Liver (tissue), 3 donors: Measurements from ENCODE around the gene CREB1.

Experiments used
- EGR1 ChIP-seq, 2 donors: IDR thresholded peaks; 2 replicates each; pipeline ENCODE4 v1.6.1; 2016 to 2018; ENCODE audit warnings: antibody characterized with exemption in 2 of 2, low read depth in 2 of 2
- GABPA ChIP-seq, 2 donors: IDR thresholded peaks in 1 of 2; conservative IDR thresholded peaks in 1 of 2; 2 replicates each; pipeline ENCODE4 v1.6.1; 2016; ENCODE audit warnings: antibody characterized with exemption in 2 of 2, mild to moderate bottlenecking in 1 of 2, moderate library complexity in 1 of 2
- HNF4G ChIP-seq: IDR thresholded peaks from 2 replicates; pipeline ENCODE4 v1.6.1; 2016; ENCODE audit warnings: antibody characterized with exemption
- JUND ChIP-seq, 2 donors: IDR thresholded peaks; 2 replicates each; pipeline ENCODE4 v1.6.1; 2016; ENCODE audit warnings: antibody characterized with exemption in 2 of 2
- RAD21 ChIP-seq, 2 donors: IDR thresholded peaks; 2 replicates each; pipeline ENCODE4 v1.6.1; 2016; ENCODE audit warnings: antibody characterized with exemption in 2 of 2, mild to moderate bottlenecking in 2 of 2
- SP1 ChIP-seq: IDR thresholded peaks from 2 replicates; pipeline ENCODE4 v1.6.1; 2018; ENCODE audit warnings: antibody characterized with exemption, mild to moderate bottlenecking
- TAF1 ChIP-seq: conservative IDR thresholded peaks from 2 replicates; pipeline ENCODE4 v1.6.1; 2016; ENCODE audit warnings: antibody characterized with exemption, mild to moderate bottlenecking
- TF ChIP-seq, protein P1 (sequence below): fragments of 150-350 bp; IDR thresholded peaks from 2 replicates; pipeline ENCODE4 v1.5.1; 2017; ENCODE audit warnings: improper control_type of control experiment, low read depth, low read length; ENCODE audit not compliant: missing input control
- TF ChIP-seq, protein P2 (sequence below): IDR thresholded peaks from 2 replicates; pipeline ENCODE4 v1.6.1; 2016; ENCODE audit warnings: antibody characterized with exemption
- TF ChIP-seq, protein P3 (sequence below): IDR thresholded peaks from 2 replicates; pipeline ENCODE4 v1.6.1; 2016; ENCODE audit warnings: antibody characterized with exemption
- TF ChIP-seq, protein P4 (sequence below): IDR thresholded peaks from 2 replicates; pipeline ENCODE4 v1.6.1; 2016; ENCODE audit warnings: antibody characterized with exemption, mild to moderate bottlenecking
- donor health status: healthy.
- donor health status: healthy.

DNA sequence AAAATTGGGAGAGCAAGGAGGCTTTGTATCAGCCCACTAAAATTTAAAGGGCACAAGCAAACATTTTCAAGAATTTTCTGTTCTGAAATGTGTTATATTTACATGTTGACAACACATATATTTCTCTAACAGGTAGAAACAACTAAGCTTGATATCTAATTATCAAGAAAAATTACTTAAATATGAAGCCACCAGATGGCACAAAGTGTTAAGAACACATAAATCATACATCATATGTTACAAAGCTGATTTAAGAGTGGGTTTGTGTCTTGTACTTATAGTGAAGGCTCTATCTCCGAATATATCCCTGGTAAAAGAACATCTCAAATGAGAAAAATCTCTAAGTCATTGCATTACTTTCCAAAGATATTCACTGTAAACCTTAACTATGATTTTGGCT, 19.6 kb upstream of the CREB1 start:
- TF ChIP-seq, protein P1, sequence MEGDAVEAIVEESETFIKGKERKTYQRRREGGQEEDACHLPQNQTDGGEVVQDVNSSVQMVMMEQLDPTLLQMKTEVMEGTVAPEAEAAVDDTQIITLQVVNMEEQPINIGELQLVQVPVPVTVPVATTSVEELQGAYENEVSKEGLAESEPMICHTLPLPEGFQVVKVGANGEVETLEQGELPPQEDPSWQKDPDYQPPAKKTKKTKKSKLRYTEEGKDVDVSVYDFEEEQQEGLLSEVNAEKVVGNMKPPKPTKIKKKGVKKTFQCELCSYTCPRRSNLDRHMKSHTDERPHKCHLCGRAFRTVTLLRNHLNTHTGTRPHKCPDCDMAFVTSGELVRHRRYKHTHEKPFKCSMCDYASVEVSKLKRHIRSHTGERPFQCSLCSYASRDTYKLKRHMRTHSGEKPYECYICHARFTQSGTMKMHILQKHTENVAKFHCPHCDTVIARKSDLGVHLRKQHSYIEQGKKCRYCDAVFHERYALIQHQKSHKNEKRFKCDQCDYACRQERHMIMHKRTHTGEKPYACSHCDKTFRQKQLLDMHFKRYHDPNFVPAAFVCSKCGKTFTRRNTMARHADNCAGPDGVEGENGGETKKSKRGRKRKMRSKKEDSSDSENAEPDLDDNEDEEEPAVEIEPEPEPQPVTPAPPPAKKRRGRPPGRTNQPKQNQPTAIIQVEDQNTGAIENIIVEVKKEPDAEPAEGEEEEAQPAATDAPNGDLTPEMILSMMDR, result no peak
- TF ChIP-seq SP1 (no peak), EGR1 (IDR thresholded peaks at IDR 0.05; ENCODE audit: low read depth in 2 of 2) (no peak), TAF1 (no peak), GABPA (IDR thresholded peaks at IDR 0.05 in 1 of 2, conservative IDR thresholded peaks at IDR 0.05 in 1 of 2) (no peak), HNF4G (no peak), RAD21 (IDR thresholded peaks at IDR 0.05) (no peak), JUND (IDR thresholded peaks at IDR 0.05) (no peak)
- TF ChIP-seq, protein P2, sequence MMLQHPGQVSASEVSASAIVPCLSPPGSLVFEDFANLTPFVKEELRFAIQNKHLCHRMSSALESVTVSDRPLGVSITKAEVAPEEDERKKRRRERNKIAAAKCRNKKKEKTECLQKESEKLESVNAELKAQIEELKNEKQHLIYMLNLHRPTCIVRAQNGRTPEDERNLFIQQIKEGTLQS, result no peak
- TF ChIP-seq, protein P3, sequence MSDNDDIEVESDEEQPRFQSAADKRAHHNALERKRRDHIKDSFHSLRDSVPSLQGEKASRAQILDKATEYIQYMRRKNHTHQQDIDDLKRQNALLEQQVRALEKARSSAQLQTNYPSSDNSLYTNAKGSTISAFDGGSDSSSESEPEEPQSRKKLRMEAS, result no peak
- TF ChIP-seq, protein P4, sequence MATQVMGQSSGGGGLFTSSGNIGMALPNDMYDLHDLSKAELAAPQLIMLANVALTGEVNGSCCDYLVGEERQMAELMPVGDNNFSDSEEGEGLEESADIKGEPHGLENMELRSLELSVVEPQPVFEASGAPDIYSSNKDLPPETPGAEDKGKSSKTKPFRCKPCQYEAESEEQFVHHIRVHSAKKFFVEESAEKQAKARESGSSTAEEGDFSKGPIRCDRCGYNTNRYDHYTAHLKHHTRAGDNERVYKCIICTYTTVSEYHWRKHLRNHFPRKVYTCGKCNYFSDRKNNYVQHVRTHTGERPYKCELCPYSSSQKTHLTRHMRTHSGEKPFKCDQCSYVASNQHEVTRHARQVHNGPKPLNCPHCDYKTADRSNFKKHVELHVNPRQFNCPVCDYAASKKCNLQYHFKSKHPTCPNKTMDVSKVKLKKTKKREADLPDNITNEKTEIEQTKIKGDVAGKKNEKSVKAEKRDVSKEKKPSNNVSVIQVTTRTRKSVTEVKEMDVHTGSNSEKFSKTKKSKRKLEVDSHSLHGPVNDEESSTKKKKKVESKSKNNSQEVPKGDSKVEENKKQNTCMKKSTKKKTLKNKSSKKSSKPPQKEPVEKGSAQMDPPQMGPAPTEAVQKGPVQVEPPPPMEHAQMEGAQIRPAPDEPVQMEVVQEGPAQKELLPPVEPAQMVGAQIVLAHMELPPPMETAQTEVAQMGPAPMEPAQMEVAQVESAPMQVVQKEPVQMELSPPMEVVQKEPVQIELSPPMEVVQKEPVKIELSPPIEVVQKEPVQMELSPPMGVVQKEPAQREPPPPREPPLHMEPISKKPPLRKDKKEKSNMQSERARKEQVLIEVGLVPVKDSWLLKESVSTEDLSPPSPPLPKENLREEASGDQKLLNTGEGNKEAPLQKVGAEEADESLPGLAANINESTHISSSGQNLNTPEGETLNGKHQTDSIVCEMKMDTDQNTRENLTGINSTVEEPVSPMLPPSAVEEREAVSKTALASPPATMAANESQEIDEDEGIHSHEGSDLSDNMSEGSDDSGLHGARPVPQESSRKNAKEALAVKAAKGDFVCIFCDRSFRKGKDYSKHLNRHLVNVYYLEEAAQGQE, result no peak
